OCI-LY7 (cell line): Measurements from ENCODE around the gene OR52I2. TPM values are rescaled to one million over a fixed set of nuclear protein-coding genes. Genes with fewer than 3 reads are reported as not detected.
A peak's percentile ranks its signal among the peaks of the same experiment; 100 is the strongest.

Experiments
- BruUV-seq: library from RNA; stranded (reverse); fragments of 400-500 nt; replicated peaks from 2 replicates; lab custom pipeline; 2021; lab: Mats Ljungman, UMichigan
- CTCF ChIA-PET: fragments of 300-600 bp; sonication (Branson Sonifier 250); formaldehyde crosslinking; loops from one replicate; lab custom pipeline; 2022; ENCODE audit warnings: antibody characterized with exemption; ENCODE audit not compliant: unreplicated experiment; lab: Charles Lee
- POLR2A ChIA-PET: fragments of 300-600 bp; sonication (Branson Sonifier 250); formaldehyde crosslinking; loops from one replicate; lab custom pipeline; 2022; ENCODE audit warnings: antibody characterized with exemption; lab: Charles Lee
- DNase-seq: peaks from one replicate; pipeline ENCODE4 v3.0.0-alpha.2; 2015; ENCODE audit warnings: low spot score
- H2AFZ ChIP-seq: fragments of 200-600 bp; sonication (generic), shearing (Covaris generic); 2 replicates; pipeline ENCODE4 v1.6.1; 2014; ENCODE audit warnings: mild to moderate bottlenecking, antibody characterized with exemption, low read length, moderate library complexity
- H3K27ac ChIP-seq: fragments of 200-600 bp; sonication (generic); 2 replicates; pipeline ENCODE4 v1.5.1; 2014; ENCODE audit warnings: mixed run types, low read depth, mild to moderate bottlenecking, moderate library complexity, low read length, inconsistent platforms; ENCODE audit not compliant: poor library complexity, severe bottlenecking
- H3K36me3 ChIP-seq: fragments of 200-600 bp; sonication (generic); 2 replicates; pipeline ENCODE4 v1.6.1; 2014; ENCODE audit warnings: mild to moderate bottlenecking, antibody characterized with exemption, low read length, moderate library complexity, mixed read lengths; ENCODE audit not compliant: insufficient read depth
- H3K4me1 ChIP-seq: fragments of 200-600 bp; sonication (generic); 2 replicates; pipeline ENCODE4 v1.5.1; 2014; ENCODE audit warnings: mild to moderate bottlenecking, low read length; ENCODE audit not compliant: insufficient read depth, poor library complexity, severe bottlenecking
- H3K4me2 ChIP-seq: fragments of 200-600 bp; sonication (generic); 2 replicates; pipeline ENCODE4 v1.6.1; 2014; ENCODE audit warnings: mild to moderate bottlenecking, low read length
- H3K4me3 ChIP-seq: fragments of 200-600 bp; sonication (generic); 2 replicates; pipeline ENCODE4 v1.5.1; 2014; ENCODE audit warnings: mild to moderate bottlenecking, low read depth, low read length; ENCODE audit not compliant: poor library complexity, severe bottlenecking
- H3K79me2 ChIP-seq: fragments of 200-600 bp; sonication (generic); 2 replicates; pipeline ENCODE4 v1.6.1; 2016; ENCODE audit warnings: low read depth, mild to moderate bottlenecking, low read length, moderate library complexity, mixed read lengths; ENCODE audit not compliant: insufficient read depth
- H3K9me2 ChIP-seq: fragments of 200-600 bp; sonication (generic); 2 replicates; pipeline ENCODE4 v1.6.1; 2016; ENCODE audit warnings: mild to moderate bottlenecking, low read length, mixed read lengths; ENCODE audit not compliant: insufficient read depth
- H3K9me3 ChIP-seq: fragments of 200-600 bp; sonication (generic); 2 replicates; pipeline ENCODE4 v1.6.1; 2014; ENCODE audit warnings: mild to moderate bottlenecking, mixed run types, low read length, mixed read lengths
- H4K20me1 ChIP-seq: fragments of 200-600 bp; sonication (generic); 2 replicates; pipeline ENCODE4 v1.6.1; 2014; ENCODE audit warnings: mild to moderate bottlenecking, antibody characterized with exemption, low read length, moderate library complexity, mixed read lengths; ENCODE audit not compliant: insufficient read depth
- CTCF ChIP-seq: fragments of 200-600 bp; sonication (generic); conservative IDR thresholded peaks from 2 replicates; pipeline ENCODE4 v1.5.1; 2014; ENCODE audit warnings: mild to moderate bottlenecking, antibody characterized with exemption, low read length, moderate library complexity, mixed read lengths
- EZH2phosphoT487 ChIP-seq: fragments of 200-600 bp; sonication (generic); IDR thresholded peaks from 2 replicates; pipeline ENCODE4 v1.6.1; 2018; ENCODE audit warnings: low read depth, borderline replicate concordance, mild to moderate bottlenecking, mixed run types, antibody characterized with exemption, low read length, moderate library complexity, mixed read lengths
- intact Hi-C: fragments of 100-400 bp; cut with micrococcal nuclease; formaldehyde crosslinking; loops from one replicate; pipeline ENCODE4 v1.10.0; 2022; ENCODE audit not compliant: unreplicated experiment
- total RNA-seq, 2 experiments: library from RNA; depleted of rRNA in 1 of 2; stranded (reverse); fragments of >200 nt in 1 of 2; shearing (Covaris generic) in 1 of 2; gene quantifications; 2 replicates each; pipeline ENCODE4 v1.2.3, GENCODE V29; 2014 to 2022

The OR52I2 gene
- total RNA-seq, 2 experiments from 2014 or later, result not detected

GRCh38 chr11:4610258-4610935 is 28.9 kb downstream of the OR52I2 start:
- H4K20me1 ChIP-seq, result no peaks in the 10 kb centered on the region
- H3K79me2 ChIP-seq, result no peaks in the 10 kb centered on the region
- no peak overlapping the region for H3K4me3 ChIP-seq
- peak overlapping the region; percentile 97 for H2AFZ ChIP-seq
- BruUV-seq, result no TSS peak
- ChIA-PET CTCF (no interaction called here), POLR2A (no interaction called here)
- intact Hi-C loops, result no loop called here
- peak overlapping the region; percentile 44 for H3K4me2 ChIP-seq
- peaks cover 21% of the 10 kb centered on the region for H3K4me1 ChIP-seq
- H3K36me3 ChIP-seq, result 0 out of 2 replicates have a peak, but pooled peaks cover 1% of the 10 kb centered on the region
- no peak overlapping the region for H3K27ac ChIP-seq
- DNase-seq, result peak; percentile 7
- H3K9me2 ChIP-seq, result no peaks in the 10 kb centered on the region
- TF ChIP-seq CTCF (no peak), EZH2phosphoT487 (no peak)
- H3K9me3 ChIP-seq, result peaks cover 8% of the 10 kb centered on the region; the same call in 1 of the 2 replicates

- H3K4me1 ChIP-seq, result peaks cover 16% of the 10 kb centered on the region
- no peaks in the 10 kb centered on the region for H4K20me1 ChIP-seq
- POLR2A ChIA-PET, result no interaction called here
- intact Hi-C loops, result no loop called here
- no peaks in the 10 kb centered on the region for H3K36me3 ChIP-seq
- CTCF ChIA-PET, result no interaction called here
- no peak overlapping the region for H3K4me3 ChIP-seq
- no TSS peak for BruUV-seq
- peaks cover 8% of the 10 kb centered on the region; the same call in 1 of the 2 replicates for H3K9me3 ChIP-seq
- no peaks in the 10 kb centered on the region for H3K9me2 ChIP-seq
- DNase-seq, result no peak
- no peak overlapping the region for H2AFZ ChIP-seq
- no peak for TF ChIP-seq CTCF
- H3K27ac ChIP-seq, result no peak overlapping the region
- H3K79me2 ChIP-seq, result no peaks in the 10 kb centered on the region
- H3K4me2 ChIP-seq, result no peak overlapping the region
Measured at GRCh38 chr11:4611986-4612385, 30.4 kb downstream of the OR52I2 start.

GRCh38 chr11:4615856-4616444 is 34.4 kb downstream of the OR52I2 start:
- H4K20me1 ChIP-seq, result no peaks in the 10 kb centered on the region
- ChIA-PET POLR2A (no interaction called here), CTCF (no interaction called here)
- H3K9me3 ChIP-seq, result no peaks in the 10 kb centered on the region
- intact Hi-C loops, result no loop called here
- no peaks in the 10 kb centered on the region for H3K36me3 ChIP-seq
- H3K4me2 ChIP-seq, result no peak overlapping the region
- no TSS peak for BruUV-seq
- no peak overlapping the region for H3K4me3 ChIP-seq
- H3K4me1 ChIP-seq, result no peaks in the 10 kb centered on the region
- no peaks in the 10 kb centered on the region for H3K9me2 ChIP-seq
- H3K27ac ChIP-seq, result no peak overlapping the region
- TF ChIP-seq CTCF (no peak), EZH2phosphoT487 (no peak)
- H2AFZ ChIP-seq, result no peak overlapping the region
- H3K79me2 ChIP-seq, result no peaks in the 10 kb centered on the region
- no peak for DNase-seq
